ENCODE data around the gene LRRC4C.

- no peak for TF ChIP-seq POLR2A (IDR thresholded peaks at IDR 0.05)
- TF ChIP-seq CTCF (IDR thresholded peaks at IDR 0.05), result no peak
These were observed 1334.4 kb downstream of the LRRC4C start for GRCh38 chr11:40125054-40125453.
